Neural progenitor cell (in vitro differentiated cells): ENCODE data around the gene SNRPF.

Experiments used
- EZH2phosphoT487 ChIP-seq: fragments of 200-600 bp; sonication (generic); IDR thresholded peaks from 2 replicates; pipeline ENCODE4 v1.6.1; 2017; ENCODE audit warnings: antibody characterized with exemption
- TF ChIP-seq, protein P1 (sequence below): fragments of 200-600 bp; sonication (generic); IDR thresholded peaks from 2 replicates; pipeline ENCODE4 v1.5.1; 2017; ENCODE audit warnings: antibody characterized with exemption, mild to moderate bottlenecking

DNA sequence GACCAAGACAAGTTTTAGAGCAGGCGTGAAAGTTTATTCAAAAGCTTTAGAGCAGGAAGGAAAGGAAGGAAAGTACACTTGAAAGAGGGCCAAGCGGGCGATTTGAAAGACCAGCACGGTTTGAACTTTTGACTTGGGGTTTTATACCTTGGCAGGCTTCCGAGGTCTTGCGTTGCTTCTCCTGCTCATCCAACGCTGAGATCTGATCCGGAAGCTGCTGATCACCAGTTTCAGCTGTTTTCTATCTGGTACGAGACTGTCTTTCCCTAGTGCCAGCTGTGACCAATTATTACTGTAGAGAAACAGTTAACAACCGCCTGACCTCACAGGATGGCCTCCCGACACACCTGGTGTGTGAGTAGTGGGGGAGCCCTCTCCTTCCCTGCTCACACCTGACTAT lies 20.6 kb upstream of the SNRPF start:
- TF ChIP-seq, protein P1, sequence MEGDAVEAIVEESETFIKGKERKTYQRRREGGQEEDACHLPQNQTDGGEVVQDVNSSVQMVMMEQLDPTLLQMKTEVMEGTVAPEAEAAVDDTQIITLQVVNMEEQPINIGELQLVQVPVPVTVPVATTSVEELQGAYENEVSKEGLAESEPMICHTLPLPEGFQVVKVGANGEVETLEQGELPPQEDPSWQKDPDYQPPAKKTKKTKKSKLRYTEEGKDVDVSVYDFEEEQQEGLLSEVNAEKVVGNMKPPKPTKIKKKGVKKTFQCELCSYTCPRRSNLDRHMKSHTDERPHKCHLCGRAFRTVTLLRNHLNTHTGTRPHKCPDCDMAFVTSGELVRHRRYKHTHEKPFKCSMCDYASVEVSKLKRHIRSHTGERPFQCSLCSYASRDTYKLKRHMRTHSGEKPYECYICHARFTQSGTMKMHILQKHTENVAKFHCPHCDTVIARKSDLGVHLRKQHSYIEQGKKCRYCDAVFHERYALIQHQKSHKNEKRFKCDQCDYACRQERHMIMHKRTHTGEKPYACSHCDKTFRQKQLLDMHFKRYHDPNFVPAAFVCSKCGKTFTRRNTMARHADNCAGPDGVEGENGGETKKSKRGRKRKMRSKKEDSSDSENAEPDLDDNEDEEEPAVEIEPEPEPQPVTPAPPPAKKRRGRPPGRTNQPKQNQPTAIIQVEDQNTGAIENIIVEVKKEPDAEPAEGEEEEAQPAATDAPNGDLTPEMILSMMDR, result no peak
- no peak for TF ChIP-seq EZH2phosphoT487
